Esophagus muscularis mucosa (tissue), 4 donors: ENCODE data around the gene PLN. TPM values are rescaled to one million over a fixed set of nuclear protein-coding genes. Genes with fewer than 3 reads are reported as not detected.

Source experiments
- DNase-seq: peaks from one replicate; pipeline ENCODE4 v3.0.0-alpha.2; 2017; ENCODE audit errors: extremely low spot score
- H3K27ac ChIP-seq, 4 donors: fragments of 200-600 bp; sonication (generic); replicated peaks in 1 of 4; 1 replicate in 3 of 4; 2 replicates in 1 of 4; pipeline ENCODE4 v1.5.1; 2016 to 2019; ENCODE audit warnings: mild to moderate bottlenecking in 1 of 4
- H3K27me3 ChIP-seq, 4 donors: fragments of 200-600 bp; sonication (generic); one replicate each; pipeline versions ENCODE4 v1.5.1 to v1.6.0; 2016 to 2019
- H3K36me3 ChIP-seq, 4 donors: fragments of 200-600 bp; sonication (generic); one replicate each; pipeline ENCODE4 v1.5.1; 2016 to 2019
- H3K4me1 ChIP-seq, 4 donors: fragments of 200-600 bp; sonication (generic); one replicate each; pipeline ENCODE4 v1.5.1; 2016 to 2019
- H3K4me3 ChIP-seq, 4 donors: fragments of 200-600 bp; sonication (generic); 1 replicate in 2 of 4; 2 replicates in 2 of 4; pipeline ENCODE4 v1.5.1; 2016 to 2019; ENCODE audit warnings: mild to moderate bottlenecking in 4 of 4, moderate library complexity in 1 of 4
- H3K9me3 ChIP-seq, 4 donors: fragments of 200-600 bp; sonication (generic); 1 replicate in 3 of 4; 2 replicates in 1 of 4; pipeline ENCODE4 v1.5.1; 2016 to 2019
- CTCF ChIP-seq, 3 experiments: fragments of 200-600 bp in 2 of 3; fragments of 450-650 bp in 1 of 3; sonication (generic) in 2 of 3; IDR thresholded peaks; one replicate each; pipeline ENCODE4 v1.5.1; 2017 to 2019; ENCODE audit warnings: antibody characterized with exemption in 3 of 3, mild to moderate bottlenecking in 2 of 3, moderate library complexity in 1 of 3
- EP300 ChIP-seq: sonication (generic); formaldehyde crosslinking; IDR thresholded peaks from one replicate; pipeline ENCODE4 v1.6.1; 2017; ENCODE audit warnings: antibody characterized with exemption
- POLR2A ChIP-seq: fragments of 450-650 bp; IDR thresholded peaks from one replicate; pipeline ENCODE4 v1.6.1; 2017; ENCODE audit warnings: antibody characterized with exemption, moderate library complexity, mild to moderate bottlenecking, low read depth
- POLR2AphosphoS5 ChIP-seq, 2 donors: sonication (generic); formaldehyde crosslinking; IDR thresholded peaks; one replicate each; pipeline ENCODE4 v1.6.1; 2017; ENCODE audit warnings: antibody characterized with exemption in 2 of 2
- WGBS: methylation state at CpG from one replicate; pipeline ENCODE4 v1.1.5; 2018; 5-methylcytosine and 5-hydroxymethylcytosine counted together
- intact Hi-C: fragments of 100-400 bp; cut with DNase I; formaldehyde crosslinking; loops from one replicate; pipeline ENCODE4 v1.15.1; 2023
- total RNA-seq, 4 donors: library from RNA; depleted of rRNA; stranded (reverse); fragments of >200 nt; gene quantifications; one replicate each; pipeline versions ENCODE4 v1.1.0 to v1.2.1, GENCODE V29; 2016

PLN gene
- total RNA-seq, 4 donors from 2014 or later: 262 to 431 (median 319) TPM

DNA sequence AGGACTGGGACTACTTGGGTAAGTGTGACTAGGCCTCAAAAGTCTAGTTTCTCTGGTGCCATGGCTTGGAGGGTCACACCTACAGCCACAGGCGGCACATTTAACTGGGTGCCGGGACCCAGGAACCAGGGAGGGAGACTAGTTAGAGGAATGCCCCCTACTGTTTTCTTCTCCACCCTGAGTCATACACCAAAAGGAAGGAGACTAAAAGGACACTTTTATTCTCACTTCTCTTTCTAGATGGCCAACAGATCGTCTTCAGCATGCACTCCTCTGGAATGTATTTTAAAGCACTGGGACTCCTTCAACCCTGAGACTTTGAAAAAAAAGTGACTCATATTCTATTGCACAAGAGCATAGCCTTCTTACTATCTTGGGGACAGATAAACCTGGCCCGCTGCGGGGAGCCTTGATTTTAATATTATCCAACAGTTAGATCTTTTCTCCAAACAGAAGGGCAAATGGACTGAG lies 33.4 kb downstream of the PLN start:
- intact Hi-C loops: loop anchor here (2.0 to 10.0 kb wide), 2 partner anchors 193 to 299 kb away; no protein-coding TSS in a partner anchor
- H3K9me3 ChIP-seq: peaks cover 0 to 29% (median 22%) of the 10 kb centered on the region in 4 donors
- WGBS: 85% methylated on average over 5 of the region's 5 CpGs
- H3K27ac ChIP-seq: peak overlapping the region in 1 of 4 donors; percentile 40
- DNase-seq: peak; percentile 64
- TF ChIP-seq CTCF (IDR thresholded peaks at IDR 0.05) (no peak), POLR2A (no peak), POLR2AphosphoS5 (IDR thresholded peaks at IDR 0.05) (no peak), EP300 (no peak)
- H3K4me3 ChIP-seq: no peak overlapping the region
- H3K4me1 ChIP-seq: peaks cover 9 to 17% (median 15%) of the 10 kb centered on the region in 4 donors
- no peaks in the 10 kb centered on the region for H3K36me3 ChIP-seq
- no peaks in the 10 kb centered on the region for H3K27me3 ChIP-seq

DNA sequence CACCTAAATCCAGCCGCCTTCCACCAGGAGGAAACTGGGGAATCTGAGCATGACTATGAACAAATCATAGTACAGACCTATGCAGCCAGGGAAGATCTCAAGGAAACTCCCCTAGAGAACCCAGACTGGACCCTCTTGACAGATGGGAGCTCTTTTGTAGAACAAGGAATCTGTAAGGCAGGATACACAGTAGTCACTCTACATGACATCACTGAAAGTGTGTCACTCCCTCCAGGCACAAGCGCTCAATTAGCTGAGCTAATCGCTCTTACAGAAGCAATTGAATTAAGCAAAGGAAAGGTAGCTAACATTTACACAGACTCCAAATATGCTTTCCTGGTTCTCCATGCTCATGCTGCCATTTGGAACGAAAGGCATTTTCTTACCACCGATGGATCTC lies 36.8 kb downstream of the PLN start:
- H3K4me1 ChIP-seq: peaks cover 9 to 29% (median 26%) of the 10 kb centered on the region in 4 donors
- peak; percentile 72 for DNase-seq
- intact Hi-C loops: loop anchor here (10.0 kb wide), 1 partner anchor 190 kb away; no protein-coding TSS in a partner anchor
- WGBS: 96% methylated on average over 5 of the region's 5 CpGs
- TF ChIP-seq CTCF (IDR thresholded peaks at IDR 0.05) (no peak), POLR2AphosphoS5 (IDR thresholded peaks at IDR 0.05) (no peak), POLR2A (no peak), EP300 (no peak)
- H3K9me3 ChIP-seq: peaks cover 0 to 2% (median under 1%) of the 10 kb centered on the region in 4 donors
- no peaks in the 10 kb centered on the region for H3K36me3 ChIP-seq
- no peaks in the 10 kb centered on the region for H3K27me3 ChIP-seq
- H3K27ac ChIP-seq: no peak overlapping the region
- no peak overlapping the region for H3K4me3 ChIP-seq

DNA sequence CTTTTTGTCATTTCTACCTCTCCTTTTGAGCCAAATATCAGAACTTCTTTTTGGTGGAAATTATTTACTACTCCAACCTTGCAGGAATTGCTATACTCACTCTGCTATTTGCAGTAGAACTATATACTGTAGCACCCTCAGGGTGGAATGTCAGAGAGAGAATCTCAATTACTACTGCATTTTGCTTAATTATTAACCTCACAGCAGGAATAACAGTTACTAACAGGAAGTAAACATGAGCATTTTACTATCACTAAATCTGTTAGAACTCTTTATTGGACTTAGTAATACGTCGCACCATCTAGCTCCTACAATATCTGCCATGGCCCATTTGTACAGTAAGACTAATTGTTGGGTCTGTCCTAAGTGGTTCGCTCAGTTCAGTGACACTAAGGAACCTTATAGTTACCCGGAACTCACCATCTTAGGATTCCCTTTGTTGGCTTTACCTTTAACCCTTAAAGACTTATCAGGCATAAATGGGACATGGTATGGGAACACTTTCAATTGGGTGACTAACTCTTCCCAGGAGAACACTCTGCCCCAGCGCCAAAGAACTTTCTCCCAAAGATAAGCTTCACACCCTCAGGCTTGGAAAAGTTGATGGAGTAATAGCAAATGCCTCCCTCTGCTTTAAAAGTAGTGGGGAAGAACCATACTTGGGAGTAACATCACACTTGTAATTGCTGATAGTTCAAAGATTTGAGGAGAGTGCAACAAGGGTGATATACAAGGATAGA lies 38.8 kb downstream of the PLN start:
- H3K27ac ChIP-seq: no peak overlapping the region
- peaks cover 0 to 24% (median 19%) of the 10 kb centered on the region in 4 donors for H3K4me1 ChIP-seq
- DNase-seq: no peak
- H3K4me3 ChIP-seq: no peak overlapping the region
- TF ChIP-seq POLR2AphosphoS5 (IDR thresholded peaks at IDR 0.05) (no peak), CTCF (IDR thresholded peaks at IDR 0.05) (no peak), EP300 (no peak), POLR2A (no peak)
- intact Hi-C loops: loop anchor here (10.0 kb wide), 1 partner anchor 188 kb away; no protein-coding TSS in a partner anchor
- H3K36me3 ChIP-seq: no peaks in the 10 kb centered on the region
- WGBS: 97% methylated on average over 5 of the region's 5 CpGs
- no peaks in the 10 kb centered on the region for H3K27me3 ChIP-seq
- no peaks in the 10 kb centered on the region for H3K9me3 ChIP-seq

DNA sequence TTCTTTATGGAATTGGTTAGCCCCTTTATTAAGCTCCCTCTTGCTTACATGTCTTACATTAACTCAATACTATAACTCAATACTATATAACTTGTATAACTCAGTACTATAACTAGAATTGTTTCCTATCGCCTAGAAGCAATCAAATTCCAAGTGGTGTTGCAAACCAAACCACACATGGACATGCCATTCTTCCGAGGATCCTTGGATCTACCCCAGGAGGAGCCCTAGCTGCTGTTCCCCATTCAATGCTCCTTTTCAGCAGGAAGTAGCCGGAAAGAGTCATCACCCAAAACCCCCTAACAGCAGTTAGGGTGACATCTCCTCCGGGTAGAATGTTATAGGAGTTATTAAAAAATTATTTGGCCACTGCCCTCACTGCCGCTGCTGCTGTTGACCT lies 40.5 kb downstream of the PLN start:
- TF ChIP-seq CTCF (IDR thresholded peaks at IDR 0.05): no peak
- TF ChIP-seq POLR2AphosphoS5 (IDR thresholded peaks at IDR 0.05): no peak
- no peak for TF ChIP-seq POLR2A
- TF ChIP-seq EP300: no peak
- intact Hi-C loops: loop anchor here (10.0 kb wide), 1 partner anchor 186 kb away; no protein-coding TSS in a partner anchor
- no peaks in the 10 kb centered on the region for H3K36me3 ChIP-seq
- peaks cover 0 to 20% (median 18%) of the 10 kb centered on the region in 4 donors for H3K4me1 ChIP-seq
- WGBS: 87% methylated on average over 5 of the region's 5 CpGs
- H3K27ac ChIP-seq: no peak overlapping the region
- DNase-seq: peak; percentile 10
- H3K9me3 ChIP-seq: no peaks in the 10 kb centered on the region
- H3K27me3 ChIP-seq: no peaks in the 10 kb centered on the region
- no peak overlapping the region for H3K4me3 ChIP-seq
